GM23248 (cell line): ENCODE measurements around the gene COA8. TPM values are rescaled to one million over a fixed set of nuclear protein-coding genes. Genes with fewer than 3 reads are reported as not detected.
A peak's percentile ranks its signal among the peaks of the same experiment; 100 is the strongest.

Source experiments
- DNase-seq: peaks from one replicate; pipeline ENCODE4 v3.0.0-alpha.2; 2015
- H2AFZ ChIP-seq: fragments of 200-600 bp; sonication (generic); 2 replicates; pipeline ENCODE4 v1.6.1; 2016; ENCODE audit warnings: antibody characterized with exemption
- H3F3A ChIP-seq: fragments of 200-600 bp; sonication (generic); 2 replicates; pipeline ENCODE4 v1.6.1; 2016; ENCODE audit warnings: mild to moderate bottlenecking, antibody characterized with exemption, mixed run types; ENCODE audit not compliant: insufficient read depth
- H3K27ac ChIP-seq: fragments of 200-600 bp; sonication (generic); 2 replicates; pipeline ENCODE4 v1.5.1; 2016; ENCODE audit warnings: mild to moderate bottlenecking
- H3K27me3 ChIP-seq: fragments of 200-600 bp; sonication (generic); replicated peaks from 2 replicates; pipeline ENCODE4 v1.6.1; 2016; ENCODE audit warnings: mild to moderate bottlenecking; ENCODE audit not compliant: insufficient read depth
- H3K36me3 ChIP-seq: fragments of 200-600 bp; sonication (generic); 2 replicates; pipeline ENCODE4 v1.6.1; 2016; ENCODE audit warnings: low read depth, mild to moderate bottlenecking
- H3K4me1 ChIP-seq: fragments of 200-600 bp; sonication (generic); 2 replicates; pipeline ENCODE4 v1.6.1; 2016; ENCODE audit warnings: mild to moderate bottlenecking; ENCODE audit not compliant: insufficient read depth
- H3K4me2 ChIP-seq: fragments of 200-600 bp; sonication (generic); one replicate; pipeline ENCODE4 v1.6.1; 2016; ENCODE audit warnings: mild to moderate bottlenecking; ENCODE audit not compliant: unreplicated experiment
- H3K4me3 ChIP-seq: fragments of 200-600 bp; sonication (generic); 2 replicates; pipeline ENCODE4 v1.5.1; 2016; ENCODE audit warnings: mild to moderate bottlenecking
- H3K79me2 ChIP-seq: fragments of 200-600 bp; sonication (generic); 2 replicates; pipeline ENCODE4 v1.6.1; 2016; ENCODE audit warnings: mild to moderate bottlenecking; ENCODE audit not compliant: insufficient read depth
- H3K9ac ChIP-seq: fragments of 200-600 bp; sonication (generic); 2 replicates; pipeline ENCODE4 v1.6.1; 2016; ENCODE audit warnings: mild to moderate bottlenecking
- H3K9me2 ChIP-seq: fragments of 200-600 bp; sonication (generic); 2 replicates; pipeline ENCODE4 v1.6.1; 2016; ENCODE audit warnings: mixed run types, mild to moderate bottlenecking, moderate library complexity; ENCODE audit not compliant: insufficient read depth
- H3K9me3 ChIP-seq: fragments of 200-600 bp; sonication (generic); one replicate; pipeline ENCODE4 v1.6.1; 2017; ENCODE audit warnings: low read depth
- H4K20me1 ChIP-seq: fragments of 200-600 bp; sonication (generic); 2 replicates; pipeline ENCODE4 v1.6.0; 2016; ENCODE audit not compliant: insufficient read depth
- EZH2 ChIP-seq: fragments of 200-600 bp; sonication (generic); IDR thresholded peaks from 2 replicates; pipeline ENCODE4 v1.6.1; 2018; ENCODE audit warnings: antibody characterized with exemption, mild to moderate bottlenecking; ENCODE audit not compliant: insufficient read depth, poor library complexity, severe bottlenecking
- EZH2phosphoT487 ChIP-seq: fragments of 200-600 bp; sonication (generic); IDR thresholded peaks from 2 replicates; pipeline ENCODE4 v1.6.1; 2018; ENCODE audit warnings: antibody characterized with exemption, moderate library complexity, mild to moderate bottlenecking, low read depth; ENCODE audit not compliant: insufficient read depth
- WGBS, 2 experiments: methylation state at CpG; one replicate each; pipeline ENCODE4 v1.1.6; 2015 to 2017; ENCODE audit warnings: low lambda C conversion rate in 2 of 2, low coverage in 1 of 2; ENCODE audit errors: missing lambda C conversion rate in 2 of 2; 5-methylcytosine and 5-hydroxymethylcytosine counted together
- in situ Hi-C: fragments of 300-500 bp; cut with MboI; formaldehyde crosslinking; loops from 2 replicates; pipeline ENCODE4 v1.15.0; 2020
- polyA plus RNA-seq: library from polyadenylated mRNA; unstranded; fragments of >200 nt; fragmentation: Nextera tagmentation; extraction: Ambion mirVana; gene quantifications from 2 replicates; pipeline ENCODE4 v1.2.1, GENCODE V29; 2016
- total RNA-seq: library from RNA; depleted of rRNA; stranded (reverse); fragments of >200 nt; shearing (Covaris generic); gene quantifications from 2 replicates; pipeline ENCODE4 v1.2.3, GENCODE V29; 2014

The COA8 gene
- total and polyA plus RNA-seq, 2 experiments from 2014 or later: 28.9 to 96.3 TPM

DNA sequence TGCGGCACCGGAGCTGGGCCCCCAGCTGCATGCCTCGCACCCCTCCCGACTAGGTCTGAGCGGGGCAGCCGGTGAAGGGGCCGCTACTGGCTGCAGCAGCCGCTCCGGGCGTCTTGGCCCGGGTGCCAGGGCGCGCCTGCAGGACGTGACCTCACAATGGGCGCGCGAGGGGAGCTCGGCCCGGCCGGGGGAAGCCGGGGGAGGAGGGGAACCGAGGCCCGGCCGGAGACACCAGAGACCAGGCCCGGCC is 656 bp upstream of the COA8 start:
- Histone ChIP-seq H2AFZ (peak overlapping the region; percentile 77), H3K9me3 (no peaks in the 10 kb centered on the region), H3K4me1 (peaks cover 33% of the 10 kb centered on the region), H3K79me2 (peaks cover 90% of the 10 kb centered on the region), H3K4me3 (peak overlapping the region; percentile 89), H4K20me1 (no peaks in the 10 kb centered on the region), H3F3A (peaks cover 44% of the 10 kb centered on the region), H3K4me2 (peak overlapping the region; percentile 91), H3K9ac (peak overlapping the region; percentile 93), H3K36me3 (peaks cover 23% of the 10 kb centered on the region), H3K27ac (peak overlapping the region; percentile 95), H3K27me3 (no peaks in the 10 kb centered on the region), H3K9me2 (no peaks in the 10 kb centered on the region)
- WGBS, 2 experiments: 1 to 2% methylated on average over 9 to 17 of the region's 25 CpGs
- TF ChIP-seq EZH2phosphoT487 (no peak), EZH2 (no peak)
- DNase-seq: peak; percentile 81
- in situ Hi-C loops: no loop called here

DNA sequence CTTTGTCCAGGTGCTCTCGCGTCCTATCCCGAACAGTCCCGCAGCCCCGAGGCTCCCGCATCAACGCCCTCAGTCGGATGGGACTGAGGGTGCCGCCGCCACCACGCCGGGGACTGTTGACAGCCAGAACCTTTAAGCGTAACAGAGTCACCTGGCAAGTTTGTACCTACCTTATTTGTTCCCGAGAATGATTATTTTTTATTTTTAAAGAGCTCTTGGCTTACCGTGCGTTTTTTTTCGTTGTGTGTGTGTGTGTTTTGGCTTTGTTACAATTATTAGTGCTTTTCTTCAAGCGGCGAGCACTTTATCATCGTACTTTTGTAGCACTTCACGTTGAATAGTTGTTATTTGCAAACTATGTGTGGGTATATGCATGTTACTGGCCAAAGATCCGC is 463 bp downstream of the COA8 start:
- H3K9ac ChIP-seq: peak overlapping the region; percentile 93
- H3K36me3 ChIP-seq: peaks cover 23% of the 10 kb centered on the region
- TF ChIP-seq EZH2 (no peak), EZH2phosphoT487 (no peak)
- peak overlapping the region; percentile 91 for H3K4me2 ChIP-seq
- peak overlapping the region; percentile 89 for H3K4me3 ChIP-seq
- in situ Hi-C loops: no loop called here
- H3K27me3 ChIP-seq: no peaks in the 10 kb centered on the region
- peak overlapping the region; percentile 77 for H2AFZ ChIP-seq
- 1 to 3% methylated on average over 22 of the region's 22 CpGs for WGBS, 2 experiments
- H3K4me1 ChIP-seq: peaks cover 26% of the 10 kb centered on the region
- peak overlapping the region; percentile 95; the same call in 1 of the 2 replicates for H3K27ac ChIP-seq
- H3K9me2 ChIP-seq: no peaks in the 10 kb centered on the region
- no peaks in the 10 kb centered on the region for H4K20me1 ChIP-seq
- H3K9me3 ChIP-seq: no peaks in the 10 kb centered on the region
- peaks cover 35% of the 10 kb centered on the region for H3F3A ChIP-seq
- peaks cover 91% of the 10 kb centered on the region for H3K79me2 ChIP-seq
- no peak for DNase-seq

- in situ Hi-C loops: no loop called here
- H3K9me2 ChIP-seq: no peaks in the 10 kb centered on the region
- H3K9me3 ChIP-seq: no peaks in the 10 kb centered on the region
- H3K9ac ChIP-seq: peak overlapping the region; percentile 93
- H3K36me3 ChIP-seq: peaks cover 17% of the 10 kb centered on the region
- no peaks in the 10 kb centered on the region for H3K27me3 ChIP-seq
- peak overlapping the region; percentile 89 for H3K4me3 ChIP-seq
- H3K4me2 ChIP-seq: peak overlapping the region; percentile 91
- peaks cover 28% of the 10 kb centered on the region for H3F3A ChIP-seq
- H3K79me2 ChIP-seq: peaks cover 92% of the 10 kb centered on the region
- H2AFZ ChIP-seq: peak overlapping the region; percentile 77; the same call in 1 of the 2 replicates
- no peak for TF ChIP-seq EZH2
- TF ChIP-seq EZH2phosphoT487: no peak
- 58 to 61% methylated on average over 21 of the region's 21 CpGs for WGBS, 2 experiments
- H3K27ac ChIP-seq: no peak overlapping the region
- peaks cover 18% of the 10 kb centered on the region for H3K4me1 ChIP-seq
- DNase-seq: no peak
- no peaks in the 10 kb centered on the region for H4K20me1 ChIP-seq
Observed at GRCh38 chr14:103563844-103564505, 1.2 kb downstream of the COA8 start.

- no peaks in the 10 kb centered on the region for H4K20me1 ChIP-seq
- 0 out of 2 replicates have a peak, but pooled peaks cover 5% of the 10 kb centered on the region for H3F3A ChIP-seq
- 0 out of 2 replicates have a peak, but pooled peaks cover 11% of the 10 kb centered on the region for H3K36me3 ChIP-seq
- H3K9me2 ChIP-seq: no peaks in the 10 kb centered on the region
- no peak overlapping the region for H3K9ac ChIP-seq
- H3K4me1 ChIP-seq: peaks cover 4% of the 10 kb centered on the region; the same call in 1 of the 2 replicates
- no peak overlapping the region for H3K4me2 ChIP-seq
- TF ChIP-seq EZH2phosphoT487 (no peak), EZH2 (no peak)
- no peaks in the 10 kb centered on the region for H3K9me3 ChIP-seq
- H3K4me3 ChIP-seq: no peak overlapping the region
- H3K79me2 ChIP-seq: peaks cover 99% of the 10 kb centered on the region
- H2AFZ ChIP-seq: no peak overlapping the region
- no peak overlapping the region for H3K27ac ChIP-seq
- H3K27me3 ChIP-seq: no peaks in the 10 kb centered on the region
- in situ Hi-C loops: no loop called here
- DNase-seq: no peak
- 81 to 86% methylated on average over 8 of the region's 8 CpGs for whole genome bisulfite sequencing, 2 experiments
Observed at GRCh38 chr14:103568952-103569351, 6.2 kb downstream of the COA8 start.
